GM21367 (cell line): ENCODE measurements around the gene APELA.
"Not testable (repeated sequence)": the region's sequence is repeated elsewhere in the genome, so short reads cannot be mapped to it uniquely, and the experiment has no call there.

Experiments used
- ATAC-seq: cut with Tn5 transposase; IDR thresholded peaks from one replicate; pipeline ENCODE4 v1.9.1; 2021; ENCODE audit not compliant: unreplicated experiment

The APELA gene

DNA sequence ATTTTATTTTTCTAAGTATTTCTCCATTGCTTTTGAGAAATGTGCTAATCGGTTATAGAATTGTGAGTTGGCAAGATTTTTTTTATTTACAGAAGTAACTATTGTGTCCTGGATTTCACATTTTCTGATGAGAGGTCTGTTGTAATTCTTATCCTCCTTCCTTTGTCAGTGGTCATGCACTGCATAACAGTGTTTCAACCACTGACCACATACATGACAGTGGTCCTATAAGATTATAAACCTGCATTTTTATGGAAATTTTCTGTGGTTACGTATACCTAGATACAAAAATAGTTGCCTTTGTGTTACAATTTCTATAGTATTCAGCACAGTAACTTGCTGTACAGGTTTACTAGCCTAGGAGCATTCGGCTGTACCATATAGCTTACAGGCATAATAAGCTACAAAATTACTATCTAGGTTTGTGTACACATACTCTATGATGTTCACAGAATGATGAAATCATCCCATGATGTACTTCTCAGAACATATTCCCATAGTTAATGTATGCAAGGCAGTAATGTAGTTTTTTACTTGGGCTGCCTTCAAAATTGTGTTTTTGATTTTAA is 47.8 kb downstream of the APELA start:
- no peak for ATAC-seq

- no peak for ATAC-seq
These were observed 49.3 kb downstream of the APELA start for GRCh38 chr4:164926301-164926700.

DNA sequence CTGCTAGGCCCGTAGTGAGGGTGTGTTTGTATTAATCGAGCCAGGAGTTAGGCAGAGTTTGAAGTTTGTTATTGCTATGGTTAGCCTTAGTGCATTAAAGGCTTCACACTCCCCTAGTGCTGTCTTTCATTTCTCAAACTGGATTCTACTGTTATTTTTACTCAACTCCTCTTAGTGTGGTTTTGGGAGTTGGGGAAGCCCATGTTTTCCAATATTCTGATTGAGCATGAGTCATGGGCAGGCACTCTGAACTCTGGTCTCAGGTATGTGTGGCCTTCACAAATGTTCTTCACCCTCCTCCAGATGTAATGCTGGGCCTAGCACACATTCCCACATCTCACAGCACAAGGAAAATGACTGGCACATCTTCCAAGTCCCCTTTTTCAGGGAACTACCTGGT is 50.1 kb downstream of the APELA start:
- not testable (repeated sequence) for ATAC-seq

DNA sequence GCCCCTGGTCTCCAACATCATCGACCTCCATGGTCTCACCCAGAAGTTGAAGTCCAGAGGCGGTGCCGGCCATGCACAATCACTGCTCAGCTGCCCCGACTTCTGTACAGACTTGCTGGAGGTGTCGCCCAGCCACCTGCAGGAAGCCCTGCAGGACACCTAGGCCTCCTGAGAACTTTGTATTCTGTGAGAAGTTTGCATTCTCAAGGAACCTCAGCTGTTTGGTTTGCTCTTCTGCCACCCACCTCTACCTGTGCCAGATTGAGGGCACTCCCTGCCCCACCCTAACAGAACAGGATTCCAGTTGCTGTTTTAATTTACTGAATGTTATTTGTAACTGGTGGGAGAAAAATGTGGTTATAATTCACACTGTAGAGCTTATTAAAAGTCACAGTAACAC is 53.7 kb downstream of the APELA start:
- no peak for ATAC-seq

DNA sequence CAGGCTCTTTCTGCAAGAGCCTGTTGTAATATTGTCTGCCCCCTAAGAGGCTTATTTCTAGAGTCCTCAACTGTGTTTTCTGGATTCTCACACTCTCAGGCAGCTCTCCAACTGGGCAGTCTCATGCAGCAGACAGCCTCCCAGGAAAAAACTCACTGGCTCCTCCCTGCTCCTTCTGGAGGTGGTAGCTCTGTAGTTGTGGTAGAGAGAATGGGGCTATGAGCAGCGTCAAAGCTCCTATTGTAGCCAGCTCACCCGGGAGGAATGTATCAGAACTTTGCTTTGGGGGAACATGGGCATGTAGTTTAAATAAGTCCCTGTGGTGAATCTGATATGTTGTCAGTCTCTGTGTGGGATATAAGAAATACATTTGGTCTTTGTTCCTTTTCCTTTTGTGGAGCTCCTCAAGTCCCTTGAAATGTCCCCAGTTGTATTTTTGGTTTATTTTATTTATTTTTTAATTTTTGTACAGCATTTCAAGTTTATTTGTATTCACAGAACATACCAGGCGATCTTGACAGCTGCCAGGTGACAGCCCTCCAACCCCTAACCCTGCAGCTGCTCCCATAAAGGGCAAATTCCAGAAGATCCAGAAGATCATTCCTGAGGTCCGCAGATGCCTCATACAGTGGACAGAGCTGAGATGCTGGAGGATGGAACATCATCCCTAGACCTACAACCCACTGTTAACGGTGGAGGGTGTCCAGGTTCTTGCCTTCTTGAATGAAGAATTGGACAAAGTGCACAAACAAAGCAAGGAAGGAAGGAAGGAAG is 54.8 kb downstream of the APELA start:
- ATAC-seq: no peak

- ATAC-seq: no peak
These were observed 56.3 kb downstream of the APELA start for GRCh38 chr4:164933244-164933643.

- peak; percentile 53 for ATAC-seq
These were observed 58.4 kb downstream of the APELA start for GRCh38 chr4:164935363-164935762.

- ATAC-seq: peak; percentile 47
These were observed 59.1 kb downstream of the APELA start for GRCh38 chr4:164935865-164936606.

- ATAC-seq: peak; percentile 46
These were observed 60.7 kb downstream of the APELA start for GRCh38 chr4:164937576-164938270.

- ATAC-seq: no peak
These were observed 66.2 kb downstream of the APELA start for GRCh38 chr4:164943192-164943591.

DNA sequence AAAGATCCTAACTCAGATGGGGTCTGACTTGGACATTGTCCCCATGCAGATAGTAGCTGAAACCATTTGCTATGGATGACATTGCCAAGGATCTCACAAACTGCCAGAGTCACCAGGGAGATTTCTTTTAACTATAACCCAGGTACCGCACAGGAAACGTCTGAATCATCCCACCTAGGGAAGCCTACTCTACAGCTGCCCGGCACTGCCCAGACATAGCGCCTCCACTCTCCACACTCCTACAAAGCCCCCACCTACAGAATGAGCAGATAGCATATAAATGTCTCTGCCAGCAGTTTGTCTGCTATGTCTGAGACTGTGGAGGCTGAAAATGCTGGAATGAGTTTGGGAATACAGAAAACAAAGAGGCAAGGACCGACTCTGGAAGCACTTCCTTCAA is 68.2 kb downstream of the APELA start:
- ATAC-seq: no peak

GRCh38 chr4:164946810-164947209 is 69.8 kb downstream of the APELA start:
- no peak for ATAC-seq
